HG03103 (cell line): ENCODE measurements around the gene RNF166.

Experiments
- ATAC-seq: cut with Tn5 transposase; IDR thresholded peaks from one replicate; pipeline ENCODE4 v1.9.1; 2021; ENCODE audit warnings: low read depth; ENCODE audit not compliant: unreplicated experiment

Gene RNF166

GRCh38 chr16:88739977-88740726 lies 33.9 kb upstream of the RNF166 start:
- ATAC-seq = no peak

GRCh38 chr16:88739139-88739976 lies 33.1 kb upstream of the RNF166 start:
- ATAC-seq = no peak

GRCh38 chr16:88738151-88739084 lies 32.2 kb upstream of the RNF166 start:
- ATAC-seq = no peak

- ATAC-seq = no peak
Observed at GRCh38 chr16:88737298-88738150, 31.3 kb upstream of the RNF166 start.

- no peak for ATAC-seq
Observed at GRCh38 chr16:88736496-88736895, 30.3 kb upstream of the RNF166 start.

GRCh38 chr16:88736088-88736487 lies 29.9 kb upstream of the RNF166 start:
- no peak for ATAC-seq

GRCh38 chr16:88735616-88736015 lies 29.4 kb upstream of the RNF166 start:
- ATAC-seq = no peak

GRCh38 chr16:88735121-88735520 lies 28.9 kb upstream of the RNF166 start:
- no peak for ATAC-seq

- ATAC-seq = no peak
Observed at GRCh38 chr16:88734361-88734728, 28.1 kb upstream of the RNF166 start.

- ATAC-seq = no peak
Observed at GRCh38 chr16:88733630-88734360, 27.6 kb upstream of the RNF166 start.

- no peak for ATAC-seq
Observed at GRCh38 chr16:88732961-88733294, 26.7 kb upstream of the RNF166 start.

GRCh38 chr16:88732172-88732960 lies 26.2 kb upstream of the RNF166 start:
- ATAC-seq = no peak

GRCh38 chr16:88731699-88732098 lies 25.5 kb upstream of the RNF166 start:
- ATAC-seq = no peak

- no peak for ATAC-seq
Observed at GRCh38 chr16:88730632-88731607, 24.7 kb upstream of the RNF166 start.

GRCh38 chr16:88727871-88728270 lies 21.7 kb upstream of the RNF166 start:
- ATAC-seq = no peak

GRCh38 chr16:88726981-88727380 lies 20.8 kb upstream of the RNF166 start:
- no peak for ATAC-seq

- no peak for ATAC-seq
Observed at GRCh38 chr16:88726408-88726749, 20.2 kb upstream of the RNF166 start.
